ENCODE results near the gene SETD2. TPM values are rescaled to one million over a fixed set of nuclear protein-coding genes. Genes with fewer than 3 reads are reported as not detected.

The SETD2 gene
- total RNA-seq, 1 experiment from 2014 or later: 60.8 TPM

DNA sequence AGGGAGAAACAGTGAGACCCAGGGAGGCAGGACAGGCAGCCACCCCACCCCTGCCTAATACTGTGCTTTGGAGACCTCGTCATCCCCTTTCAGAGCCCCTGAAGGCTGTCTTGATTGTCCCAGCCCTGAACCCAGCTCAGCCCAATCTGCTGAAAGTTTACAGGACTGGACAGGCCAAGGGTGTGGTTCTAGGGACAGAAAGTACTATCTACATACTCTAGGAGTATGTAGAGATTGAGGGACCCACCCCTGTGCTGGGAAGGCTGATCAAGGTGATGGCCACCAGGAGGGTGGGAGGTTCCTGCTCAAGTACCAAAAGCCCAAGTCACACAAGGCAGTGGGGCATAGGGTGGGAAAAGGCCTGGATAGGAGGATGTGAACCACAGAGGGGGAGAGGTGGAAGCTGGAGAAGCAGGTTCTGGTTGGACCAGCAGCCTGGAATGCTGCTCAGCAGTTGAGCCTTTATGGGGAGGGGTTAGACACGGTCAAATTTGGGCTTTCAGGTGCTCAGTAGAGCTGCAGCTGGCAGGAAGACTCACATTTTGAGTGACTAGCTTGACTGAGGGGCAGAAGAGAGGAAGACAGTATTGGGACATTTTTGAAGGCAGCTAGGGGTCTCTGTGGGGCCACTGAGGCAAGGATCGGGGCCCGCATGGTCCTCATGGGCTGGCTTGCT lies 177.7 kb downstream of the SETD2 start:
- H2BK20ac ChIP-seq (ENCODE audit: low read depth, low read length, poor library complexity, severe bottlenecking): no peak overlapping the region
- H3K27me3 ChIP-seq (ENCODE audit: insufficient read depth, low read length): no peaks in the 10 kb centered on the region
- Mint-ChIP-seq H3K27me3 (ENCODE audit: low read depth) (peaks cover 3% of the 10 kb centered on the region; the same call in 1 of the 2 replicates), H3K27ac (peak overlapping the region in 1 of 3 experiments; percentile 70; a peak in 1 of 7 replicates), H3K36me3 (ENCODE audit: insufficient read depth in 1 of 3, low read depth in 3 of 3) (peaks cover 10 to 22% (median 15%) of the 10 kb centered on the region in 3 experiments), H3K9me3 (no peaks in the 10 kb centered on the region), H3K4me3 (no peak overlapping the region), H3K4me1 (peaks cover 40 to 44% of the 10 kb centered on the region in 2 experiments)
- no peak overlapping the region for H2BK5ac ChIP-seq (ENCODE audit: insufficient read length, low read length)
- no CpG with 5 or more reads among the region's 4 CpGs for WGBS (ENCODE audit: extremely low coverage, insufficient read length, low lambda C conversion rate)
- H3K14ac ChIP-seq (ENCODE audit: insufficient read depth, low read length): no peak overlapping the region
- no peak overlapping the region for H2AK5ac ChIP-seq (ENCODE audit: insufficient read length, low read length)
- no peaks in the 10 kb centered on the region for H3K79me2 ChIP-seq (ENCODE audit: insufficient read depth, low read length)
- no peak overlapping the region for H3K4me2 ChIP-seq (ENCODE audit: insufficient read depth, insufficient read length, low read length)
- H4K5ac ChIP-seq (ENCODE audit: insufficient read length, low read depth, low read length): no peak overlapping the region
- H3T11ph ChIP-seq (ENCODE audit: low read length): no peak overlapping the region
- DNase-seq: no peak
- no peaks in the 10 kb centered on the region for H3K79me1 ChIP-seq (ENCODE audit: insufficient read depth, low read depth, low read length, poor library complexity, severe bottlenecking)
- H4K8ac ChIP-seq (replicated peaks; ENCODE audit: insufficient read length, low read depth, low read length): no peak overlapping the region
- no peak overlapping the region for H2BK15ac ChIP-seq (ENCODE audit: low read depth, low read length)
- H3K4ac ChIP-seq (ENCODE audit: low read depth, low read length): no peak overlapping the region
- no peak overlapping the region for H2BK12ac ChIP-seq (ENCODE audit: insufficient read length, low read depth, low read length)
- peaks cover 7% of the 10 kb centered on the region; the same call in 1 of the 2 replicates for H3K4me1 ChIP-seq (ENCODE audit: insufficient read depth, low read length)
- no peak overlapping the region for H3K23ac ChIP-seq (ENCODE audit: insufficient read length, low read depth, low read length)
- TF ChIP-seq, protein P1, sequence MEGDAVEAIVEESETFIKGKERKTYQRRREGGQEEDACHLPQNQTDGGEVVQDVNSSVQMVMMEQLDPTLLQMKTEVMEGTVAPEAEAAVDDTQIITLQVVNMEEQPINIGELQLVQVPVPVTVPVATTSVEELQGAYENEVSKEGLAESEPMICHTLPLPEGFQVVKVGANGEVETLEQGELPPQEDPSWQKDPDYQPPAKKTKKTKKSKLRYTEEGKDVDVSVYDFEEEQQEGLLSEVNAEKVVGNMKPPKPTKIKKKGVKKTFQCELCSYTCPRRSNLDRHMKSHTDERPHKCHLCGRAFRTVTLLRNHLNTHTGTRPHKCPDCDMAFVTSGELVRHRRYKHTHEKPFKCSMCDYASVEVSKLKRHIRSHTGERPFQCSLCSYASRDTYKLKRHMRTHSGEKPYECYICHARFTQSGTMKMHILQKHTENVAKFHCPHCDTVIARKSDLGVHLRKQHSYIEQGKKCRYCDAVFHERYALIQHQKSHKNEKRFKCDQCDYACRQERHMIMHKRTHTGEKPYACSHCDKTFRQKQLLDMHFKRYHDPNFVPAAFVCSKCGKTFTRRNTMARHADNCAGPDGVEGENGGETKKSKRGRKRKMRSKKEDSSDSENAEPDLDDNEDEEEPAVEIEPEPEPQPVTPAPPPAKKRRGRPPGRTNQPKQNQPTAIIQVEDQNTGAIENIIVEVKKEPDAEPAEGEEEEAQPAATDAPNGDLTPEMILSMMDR (conservative IDR thresholded peaks at IDR 0.05): no peak
- no peaks in the 10 kb centered on the region for H3K23me2 ChIP-seq (ENCODE audit: insufficient read length, low read depth, low read length, poor library complexity, severe bottlenecking)
- no peak overlapping the region for H3K56ac ChIP-seq (ENCODE audit: insufficient read length, low read depth, low read length)
- H3K9me3 ChIP-seq (ENCODE audit: control insufficient read depth, low read depth, low read length): no peaks in the 10 kb centered on the region
- no peak overlapping the region for H3K9ac ChIP-seq (ENCODE audit: extremely low read depth, insufficient read length, low read length)
- H3K18ac ChIP-seq (ENCODE audit: insufficient read length, low read depth, low read length): no peak overlapping the region
- no peak overlapping the region for H3K27ac ChIP-seq (ENCODE audit: insufficient read length, low read depth, low read length)
- H4K91ac ChIP-seq (ENCODE audit: insufficient read length, low read depth, low read length): no peak overlapping the region
- H4K20me1 ChIP-seq (ENCODE audit: control insufficient read depth, insufficient read depth, insufficient read length): no peaks in the 10 kb centered on the region
- H2AFZ ChIP-seq (ENCODE audit: low read length): no peak overlapping the region
- no peak overlapping the region for H2BK120ac ChIP-seq (ENCODE audit: low read depth, low read length, poor library complexity, severe bottlenecking)

Measured in H9 (cell line).